ENCODE results near the gene A2M. TPM values are rescaled to one million over a fixed set of nuclear protein-coding genes. Genes with fewer than 3 reads are reported as not detected.

Gene A2M
- total and polyA plus RNA-seq, 4 donors = 377 to 2,674 (median 775) TPM

DNA sequence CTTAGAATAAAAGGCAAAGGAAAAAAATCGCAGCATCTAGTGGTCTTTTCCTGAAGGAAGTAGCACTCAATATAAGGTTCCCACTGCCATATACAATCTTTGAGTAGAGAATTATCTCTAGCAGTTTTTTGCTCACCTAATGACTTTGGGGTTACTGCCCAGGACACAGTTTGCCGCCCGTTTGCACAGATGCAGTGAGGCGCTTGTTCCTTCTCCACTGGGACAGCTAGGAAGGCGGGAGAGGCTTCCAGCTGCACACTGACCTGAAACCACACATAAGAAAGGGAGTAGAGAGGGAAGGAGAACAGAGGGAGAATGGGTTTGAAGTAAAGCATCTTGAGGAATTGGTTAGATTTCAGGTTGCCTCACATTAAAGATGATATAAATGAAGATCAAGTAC is 25.5 kb downstream of the A2M start:
- Histone ChIP-seq H3K27ac (ENCODE audit: low read depth in 1 of 2, low read length in 1 of 2) (no peak overlapping the region), H3K36me3 (ENCODE audit: control insufficient read depth in 4 of 4, insufficient read depth in 4 of 4, low read length in 4 of 4) (peaks cover 4 to 44% (median 19%) of the 10 kb centered on the region in 4 donors), H3K27me3 (ENCODE audit: control insufficient read depth in 3 of 3, insufficient read depth in 3 of 3, low read length in 2 of 3) (no peaks in the 10 kb centered on the region), H3K4me1 (ENCODE audit: control insufficient read depth in 5 of 5, insufficient read depth in 5 of 5, low read length in 5 of 5) (peaks cover 0 to 3% (median 0%) of the 10 kb centered on the region in 5 donors), H3K4me3 (no peak overlapping the region), H3K9ac (ENCODE audit: insufficient read depth in 1 of 2, low read length in 2 of 2) (no peak overlapping the region), H3K9me3 (ENCODE audit: control insufficient read depth in 4 of 4, insufficient read depth in 3 of 4, low read length in 3 of 4) (no peaks in the 10 kb centered on the region)
- DNase-seq (no peak), ATAC-seq (ENCODE audit: insufficient read depth, low FRiP score) (no peak)
- TF ChIP-seq, protein P1, sequence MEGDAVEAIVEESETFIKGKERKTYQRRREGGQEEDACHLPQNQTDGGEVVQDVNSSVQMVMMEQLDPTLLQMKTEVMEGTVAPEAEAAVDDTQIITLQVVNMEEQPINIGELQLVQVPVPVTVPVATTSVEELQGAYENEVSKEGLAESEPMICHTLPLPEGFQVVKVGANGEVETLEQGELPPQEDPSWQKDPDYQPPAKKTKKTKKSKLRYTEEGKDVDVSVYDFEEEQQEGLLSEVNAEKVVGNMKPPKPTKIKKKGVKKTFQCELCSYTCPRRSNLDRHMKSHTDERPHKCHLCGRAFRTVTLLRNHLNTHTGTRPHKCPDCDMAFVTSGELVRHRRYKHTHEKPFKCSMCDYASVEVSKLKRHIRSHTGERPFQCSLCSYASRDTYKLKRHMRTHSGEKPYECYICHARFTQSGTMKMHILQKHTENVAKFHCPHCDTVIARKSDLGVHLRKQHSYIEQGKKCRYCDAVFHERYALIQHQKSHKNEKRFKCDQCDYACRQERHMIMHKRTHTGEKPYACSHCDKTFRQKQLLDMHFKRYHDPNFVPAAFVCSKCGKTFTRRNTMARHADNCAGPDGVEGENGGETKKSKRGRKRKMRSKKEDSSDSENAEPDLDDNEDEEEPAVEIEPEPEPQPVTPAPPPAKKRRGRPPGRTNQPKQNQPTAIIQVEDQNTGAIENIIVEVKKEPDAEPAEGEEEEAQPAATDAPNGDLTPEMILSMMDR (IDR thresholded peaks at IDR 0.05; ENCODE audit: control extremely low read depth, extremely low read depth) = no peak
- WGBS, 2 donors = 80 to 95% methylated on average over 5 of the region's 5 CpGs

DNA sequence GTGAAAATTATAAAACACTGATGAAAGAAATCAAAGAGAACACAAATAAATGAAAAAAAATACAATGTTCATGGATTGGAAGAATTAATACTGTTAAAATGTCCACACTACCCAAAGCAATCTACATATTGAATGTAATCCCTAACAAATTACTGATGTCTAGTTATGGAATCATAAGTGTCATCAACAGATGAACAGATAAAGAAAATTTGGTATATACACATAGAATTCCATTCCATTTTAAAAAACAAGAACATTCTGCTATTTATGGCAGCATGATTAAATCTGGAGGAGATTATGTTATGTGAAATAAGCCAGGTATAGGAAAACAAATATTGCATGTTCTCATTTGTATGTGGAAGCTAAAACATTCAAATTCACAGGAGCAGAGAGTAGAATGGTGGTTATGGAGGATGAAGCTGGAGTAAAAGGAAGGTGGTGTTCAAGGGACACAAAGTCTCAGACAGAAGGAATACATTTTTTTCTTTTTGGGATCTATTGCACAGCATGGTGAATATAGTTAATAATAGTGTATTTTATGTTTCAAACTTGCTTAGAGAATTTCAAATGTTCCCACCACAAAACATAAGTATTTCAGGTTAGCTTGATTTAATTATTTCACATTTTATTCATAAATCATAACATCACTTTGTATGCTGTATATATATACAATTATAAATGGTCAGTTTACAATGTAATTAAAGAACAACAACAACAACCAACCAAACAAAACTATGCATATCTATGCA is 28.5 kb downstream of the A2M start:
- Histone ChIP-seq H3K9me3 (ENCODE audit: control insufficient read depth in 4 of 4, insufficient read depth in 3 of 4, low read length in 3 of 4) (peaks cover 0 to 5% (median 3%) of the 10 kb centered on the region in 4 donors), H3K27me3 (ENCODE audit: control insufficient read depth in 3 of 3, insufficient read depth in 3 of 3, low read length in 2 of 3) (no peaks in the 10 kb centered on the region), H3K27ac (ENCODE audit: low read depth in 1 of 2, low read length in 1 of 2) (no peak overlapping the region), H3K9ac (ENCODE audit: insufficient read depth in 1 of 2, low read length in 2 of 2) (no peak overlapping the region), H3K4me3 (no peak overlapping the region), H3K4me1 (ENCODE audit: control insufficient read depth in 5 of 5, insufficient read depth in 5 of 5, low read length in 5 of 5) (peaks cover 0 to under 1% (median 0%) of the 10 kb centered on the region in 5 donors), H3K36me3 (ENCODE audit: control insufficient read depth in 4 of 4, insufficient read depth in 4 of 4, low read length in 4 of 4) (peaks cover 2 to 44% (median 18%) of the 10 kb centered on the region in 4 donors)
- TF ChIP-seq, protein P1 (IDR thresholded peaks at IDR 0.05; ENCODE audit: control extremely low read depth, extremely low read depth) = no peak
- ATAC-seq (ENCODE audit: insufficient read depth, low FRiP score) (no peak), DNase-seq (no peak)

DNA sequence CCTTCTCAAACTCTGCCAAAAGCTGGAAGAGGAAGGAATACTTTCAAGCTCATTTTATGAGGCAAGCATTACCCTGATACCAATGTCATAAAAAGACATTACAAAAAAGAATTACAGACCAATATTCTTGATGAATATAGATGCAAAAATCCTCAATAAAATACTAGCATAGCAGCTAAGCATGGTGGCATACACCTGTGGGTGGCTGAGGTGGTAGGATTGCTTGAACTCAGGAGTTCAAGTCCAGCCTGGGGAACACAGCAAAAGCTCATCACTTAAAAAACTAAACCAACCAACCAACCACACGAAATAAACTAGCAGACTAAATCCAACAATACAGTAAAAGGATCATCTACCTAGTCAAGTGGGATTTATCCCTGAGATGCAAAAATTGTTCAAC is 29.6 kb downstream of the A2M start:
- ATAC-seq (ENCODE audit: insufficient read depth, low FRiP score) = no peak
- WGBS, 2 donors = 63 to 91% methylated on average over 1 of the region's 1 CpG

More for the DNA sequence above, 29.6 kb downstream of the A2M start:
- Histone ChIP-seq H3K9me3 (ENCODE audit: control insufficient read depth in 4 of 4, insufficient read depth in 3 of 4, low read length in 3 of 4) (peaks cover 0 to 5% (median 4%) of the 10 kb centered on the region in 4 donors), H3K9ac (ENCODE audit: insufficient read depth in 1 of 2, low read length in 2 of 2) (no peak overlapping the region), H3K4me3 (no peak overlapping the region), H3K36me3 (ENCODE audit: control insufficient read depth in 4 of 4, insufficient read depth in 4 of 4, low read length in 4 of 4) (peaks cover 10 to 47% (median 22%) of the 10 kb centered on the region in 4 donors), H3K27me3 (ENCODE audit: control insufficient read depth in 3 of 3, insufficient read depth in 3 of 3, low read length in 2 of 3) (no peaks in the 10 kb centered on the region), H3K27ac (ENCODE audit: low read depth in 1 of 2, low read length in 1 of 2) (no peak overlapping the region), H3K4me1 (ENCODE audit: control insufficient read depth in 5 of 5, insufficient read depth in 5 of 5, low read length in 5 of 5) (peaks cover 0 to 4% (median 0%) of the 10 kb centered on the region in 5 donors)
- no peak for DNase-seq
- TF ChIP-seq, protein P1 (IDR thresholded peaks at IDR 0.05; ENCODE audit: control extremely low read depth, extremely low read depth) = no peak

All from lung (tissue), 12 donors.